NCI-H2029 treated with DMSO at 0.1 percent for 48 hours (cell line): Measurements from ENCODE around the gene FYN.

Experiments
- DNase-seq: peaks from one replicate; lab custom pipeline; 2025; lab: John Stamatoyannopoulos, UW

FYN gene

GRCh38 chr6:111725446-111726112 is 147.7 kb downstream of the FYN start:
- DNase-seq = no peak

GRCh38 chr6:111724505-111724904 is 148.7 kb downstream of the FYN start:
- no peak for DNase-seq

DNA sequence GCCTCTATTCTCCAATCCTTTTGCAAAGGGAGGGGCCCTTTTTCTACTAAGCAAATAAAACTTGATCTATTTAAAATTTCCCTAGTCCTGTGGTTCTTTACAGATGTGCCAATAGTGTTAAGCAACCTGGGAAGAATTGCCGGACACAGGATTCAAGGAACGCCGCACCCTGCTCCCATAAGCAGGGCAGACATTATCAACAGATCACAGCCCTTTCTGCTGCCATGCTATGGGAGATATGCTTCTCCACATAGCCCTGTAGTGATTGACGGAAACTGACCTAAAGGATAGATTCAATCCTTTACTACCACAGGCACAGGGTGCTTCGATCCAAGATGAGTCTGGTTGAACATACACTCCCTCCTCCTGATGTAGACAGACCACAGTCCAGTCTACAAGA is 149.2 kb downstream of the FYN start:
- no peak for DNase-seq

GRCh38 chr6:111723412-111723970 is 149.8 kb downstream of the FYN start:
- no peak for DNase-seq

DNA sequence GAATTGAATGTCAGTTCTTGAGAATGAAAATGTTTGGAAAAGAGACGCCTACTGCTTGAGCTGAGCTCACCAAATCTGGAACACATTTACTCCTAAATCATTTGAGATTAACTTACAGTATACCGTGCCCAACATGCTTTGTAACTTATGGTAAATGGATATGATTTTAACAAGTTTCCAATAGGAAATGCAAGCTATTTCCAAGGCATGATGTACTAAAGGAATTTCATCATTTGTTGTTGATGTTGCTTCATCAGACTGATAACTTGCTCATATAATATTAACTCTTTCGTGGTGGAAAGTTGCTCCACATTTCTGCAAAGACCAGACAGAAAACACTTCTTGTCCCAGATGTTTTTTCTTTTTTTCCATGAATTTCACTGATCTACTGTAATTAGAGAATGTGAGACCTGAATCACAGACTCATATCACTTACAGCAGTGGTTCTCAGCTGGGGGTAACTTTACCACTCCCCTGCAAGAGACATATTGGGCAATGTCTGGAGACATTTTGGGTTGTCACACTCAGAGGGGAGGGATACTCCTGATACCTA is 151.0 kb downstream of the FYN start:
- no peak for DNase-seq

- DNase-seq = no peak
These were observed 151.5 kb downstream of the FYN start for GRCh38 chr6:111721753-111722154.

DNA sequence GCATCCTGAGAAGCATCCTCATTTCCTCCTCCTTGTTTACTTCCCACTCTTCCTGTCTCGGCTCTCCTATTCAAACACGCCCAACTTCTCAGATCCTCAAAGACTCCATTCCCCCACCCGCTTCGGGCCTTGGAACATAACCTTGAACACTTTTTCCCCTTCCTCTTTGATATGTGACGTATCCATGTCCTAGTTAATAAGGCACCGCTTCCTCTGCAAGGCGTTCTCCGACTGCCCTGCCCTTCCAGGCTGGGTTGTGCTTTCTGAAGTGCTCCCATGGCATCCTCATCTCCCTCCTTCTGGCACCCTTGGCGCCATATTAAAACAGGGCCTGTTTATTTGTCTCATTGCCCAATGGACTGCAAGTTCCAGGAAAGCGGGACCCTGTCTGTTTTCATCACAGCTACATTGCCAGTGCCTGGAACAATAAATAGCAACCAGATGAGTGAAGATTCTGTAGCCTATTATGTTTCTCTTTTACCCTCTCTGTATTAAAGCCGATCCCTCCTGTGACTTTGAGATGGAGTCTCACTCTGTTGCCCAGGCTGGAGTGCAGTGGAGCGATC is 152.2 kb downstream of the FYN start:
- no peak for DNase-seq

GRCh38 chr6:111718990-111719389 is 154.3 kb downstream of the FYN start:
- no peak for DNase-seq

DNA sequence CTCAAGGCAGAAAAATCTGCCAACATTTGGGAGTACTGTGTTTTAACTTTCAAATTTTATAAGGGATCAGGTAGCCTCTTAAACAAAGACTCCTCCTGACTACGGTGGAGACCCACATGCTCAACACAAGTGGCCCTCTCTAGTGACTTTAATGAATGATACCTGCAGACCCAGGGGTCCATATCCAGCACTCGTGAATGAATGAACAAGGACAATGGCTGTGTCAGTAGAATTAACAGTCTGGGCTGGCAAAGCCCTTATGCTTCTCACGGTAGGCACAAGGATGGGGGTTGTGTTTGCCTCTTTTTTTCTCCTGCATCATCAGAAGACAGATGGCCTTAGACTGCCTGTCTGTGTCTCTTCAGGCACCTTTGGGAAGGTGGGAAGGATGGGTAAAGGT is 154.9 kb downstream of the FYN start:
- DNase-seq = no peak

GRCh38 chr6:111717621-111718020 is 155.6 kb downstream of the FYN start:
- DNase-seq = no peak

- no peak for DNase-seq
These were observed 156.9 kb downstream of the FYN start for GRCh38 chr6:111716325-111716724.

DNA sequence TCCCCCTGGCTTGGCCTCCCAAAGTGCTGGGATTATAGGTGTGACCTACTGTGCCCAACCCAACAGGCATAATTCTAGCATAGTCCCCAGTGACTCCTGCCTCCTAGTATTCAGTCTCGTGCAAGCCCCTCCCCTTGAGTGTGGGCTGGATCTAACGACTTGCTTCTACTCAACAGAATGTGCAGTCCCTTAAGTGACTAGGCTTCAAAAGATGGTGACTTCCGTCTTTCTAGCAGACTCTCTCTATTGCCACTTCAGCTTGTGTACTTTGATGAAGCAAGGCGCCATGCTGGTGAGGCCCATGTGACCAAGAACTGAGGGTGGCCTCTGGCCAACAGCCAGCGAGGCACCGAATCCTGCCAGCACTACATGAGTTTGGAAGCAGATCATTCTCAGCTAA is 157.9 kb downstream of the FYN start:
- DNase-seq = peak; percentile 99

DNA sequence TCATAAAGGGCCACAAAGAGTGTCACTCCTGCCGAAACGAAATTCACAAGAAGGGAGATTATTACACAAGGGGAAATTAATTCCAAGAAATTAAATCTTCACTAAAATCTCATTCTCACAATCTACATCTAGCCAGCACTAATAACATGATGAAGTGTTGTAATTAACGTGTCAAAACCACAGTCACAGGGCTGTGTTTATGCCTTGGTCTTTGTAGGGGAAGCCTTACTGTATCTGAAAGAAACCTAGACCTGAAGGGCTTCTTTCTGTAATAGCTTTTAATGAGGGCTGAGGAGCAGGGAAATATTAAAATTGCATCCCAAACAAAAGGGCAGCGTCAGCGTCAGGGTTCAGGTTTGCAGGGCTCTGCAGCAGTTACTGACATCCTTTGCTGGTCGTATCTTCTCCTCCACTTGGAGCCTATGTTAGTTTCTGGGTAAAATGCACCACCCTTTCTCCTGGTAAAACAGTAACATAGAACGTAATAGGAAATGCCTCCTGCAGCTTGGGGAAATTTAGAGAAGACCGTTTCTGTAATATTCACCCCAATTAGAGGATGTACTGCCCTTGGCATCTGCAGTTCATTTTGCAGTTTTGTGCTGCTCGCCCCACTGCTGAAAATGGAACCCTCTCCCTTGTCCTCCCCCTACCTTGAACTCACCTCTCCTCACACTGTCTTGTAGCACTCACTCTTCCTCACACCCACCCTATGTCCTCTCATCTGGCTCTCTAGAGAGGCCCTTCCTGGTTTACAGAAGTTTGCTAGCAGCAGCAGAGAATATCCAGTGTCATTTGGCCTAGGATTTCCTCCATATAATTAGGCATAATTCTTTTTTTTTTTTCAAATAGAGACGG is 158.6 kb downstream of the FYN start:
- DNase-seq = no peak

DNA sequence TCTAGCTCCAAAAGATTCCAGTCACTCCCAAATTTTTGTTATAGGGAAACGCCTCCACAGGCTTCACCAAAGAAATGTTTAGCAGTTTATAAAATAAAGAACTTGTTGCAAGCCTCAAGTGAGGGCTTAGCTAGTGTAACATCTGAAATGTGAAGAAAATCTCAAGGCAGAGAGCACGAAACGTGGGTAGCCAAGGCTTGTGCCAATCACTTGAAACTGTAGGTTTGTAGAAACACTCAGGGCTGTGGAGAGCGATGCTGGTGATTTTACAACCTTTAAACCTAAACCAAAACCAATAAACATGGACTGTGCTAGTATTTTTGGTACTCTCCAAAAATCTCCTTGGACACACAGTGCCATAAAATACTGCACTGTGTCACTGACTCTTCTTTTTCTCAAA is 159.4 kb downstream of the FYN start:
- DNase-seq = no peak

- DNase-seq = no peak
These were observed 160.0 kb downstream of the FYN start for GRCh38 chr6:111713236-111713635.

DNA sequence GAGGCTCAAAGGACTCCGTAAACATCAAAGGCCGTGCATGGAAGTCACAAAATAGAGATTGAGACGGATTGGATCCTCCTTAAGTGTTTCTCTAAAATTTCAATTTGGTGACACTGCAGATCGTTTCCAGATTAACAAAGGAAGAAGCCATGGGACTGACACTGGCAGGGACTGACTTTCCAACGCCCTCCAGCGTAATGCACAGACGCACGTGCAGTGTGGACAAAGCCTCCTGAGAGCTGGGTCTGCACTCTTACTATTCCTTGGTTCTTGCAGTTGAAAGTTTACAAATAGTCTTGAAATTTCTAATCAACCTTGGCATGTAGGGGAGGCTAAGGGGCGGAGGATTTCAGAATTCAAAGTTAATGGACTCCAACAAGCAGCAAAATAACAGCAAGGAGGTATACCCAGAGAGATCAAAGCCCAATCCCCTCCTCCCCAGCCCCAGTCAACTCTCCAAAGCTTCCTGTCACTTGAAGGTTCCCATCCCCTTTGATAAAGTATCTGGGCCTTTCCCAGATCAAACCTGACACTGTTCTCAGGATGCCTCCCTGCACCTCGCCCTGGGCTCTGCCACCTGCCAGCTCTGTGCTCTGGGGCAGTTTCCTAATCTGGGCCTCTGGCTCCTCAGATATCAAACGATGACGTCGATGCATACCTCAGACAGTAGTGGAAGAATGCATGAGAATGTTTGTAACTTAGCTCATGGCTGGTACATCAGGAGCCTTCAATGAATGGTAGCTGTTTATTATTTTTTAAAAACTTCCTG is 161.1 kb downstream of the FYN start:
- DNase-seq = no peak

- DNase-seq = peak; percentile 65
These were observed 161.8 kb downstream of the FYN start for GRCh38 chr6:111711476-111711875.

- DNase-seq = no peak
These were observed 162.3 kb downstream of the FYN start for GRCh38 chr6:111710911-111711310.

DNA sequence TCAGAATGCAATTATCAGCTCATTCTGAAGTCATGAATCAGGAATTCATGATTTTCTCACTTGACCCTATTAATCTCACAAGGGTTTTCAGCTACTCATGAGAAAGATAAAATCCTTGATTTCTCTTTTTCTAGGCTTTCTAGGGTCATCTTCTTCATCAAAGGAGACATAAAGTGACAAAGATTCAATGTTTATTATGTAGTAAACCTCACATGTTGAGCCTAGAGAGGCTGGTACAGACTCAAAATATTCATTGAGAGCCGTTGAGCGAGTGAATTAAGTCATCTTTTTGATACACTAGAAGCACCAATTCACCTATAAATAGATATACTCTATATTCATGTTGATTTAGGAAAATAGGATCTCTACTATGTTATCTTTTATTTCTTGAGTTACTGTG is 162.8 kb downstream of the FYN start:
- DNase-seq = peak; percentile 72

GRCh38 chr6:111709615-111710398 is 163.4 kb downstream of the FYN start:
- DNase-seq = peak; percentile 78

- no peak for DNase-seq
These were observed 164.1 kb downstream of the FYN start for GRCh38 chr6:111709201-111709600.
